HG03565 (cell line): ENCODE measurements around the gene AATF.

Experiments
- ATAC-seq: cut with Tn5 transposase; IDR thresholded peaks from one replicate; pipeline ENCODE4 v1.9.1; 2021; ENCODE audit warnings: mild to moderate bottlenecking, moderate library complexity; ENCODE audit not compliant: unreplicated experiment

The AATF gene

GRCh38 chr17:37098910-37099664, 150.3 kb downstream of the AATF start:
- ATAC-seq = no peak

DNA sequence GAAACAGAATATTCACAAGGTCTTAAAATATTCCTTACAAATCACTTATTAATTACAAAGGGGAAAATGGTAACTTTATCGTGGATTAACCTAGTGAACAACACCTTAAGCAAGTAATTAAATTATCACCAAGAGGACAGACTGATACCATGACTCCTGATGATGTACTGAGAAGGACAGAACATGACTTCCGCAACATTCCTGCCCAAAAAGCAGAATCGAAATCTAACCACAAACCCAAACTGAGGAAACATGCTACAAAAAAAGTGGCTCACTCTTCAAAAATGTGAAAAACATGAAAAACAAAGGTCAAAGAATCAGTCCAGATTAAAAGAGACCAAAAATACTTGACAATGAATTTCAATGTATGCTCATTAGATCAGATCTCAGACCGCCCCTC, 151.5 kb downstream of the AATF start:
- no peak for ATAC-seq

DNA sequence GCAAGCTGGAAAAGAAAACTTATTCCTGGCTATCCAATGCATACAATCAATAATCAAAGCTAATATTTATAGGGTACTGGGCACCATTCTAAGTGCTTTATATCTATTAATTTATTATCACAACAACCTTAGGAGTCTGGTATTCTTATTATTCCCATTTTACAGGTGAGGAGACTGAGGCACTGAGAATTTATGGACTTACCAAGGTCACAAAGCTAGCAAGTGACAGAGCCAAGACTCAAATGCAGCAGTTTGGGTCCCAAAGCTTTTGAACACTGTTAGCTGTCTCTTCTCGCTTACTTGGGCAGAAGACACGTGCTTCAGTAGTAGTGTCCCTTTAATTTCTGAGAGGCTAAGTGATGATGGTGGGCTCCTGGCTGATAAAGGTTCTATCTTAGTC, 152.6 kb downstream of the AATF start:
- no peak for ATAC-seq

GRCh38 chr17:37103231-37103630, 154.5 kb downstream of the AATF start:
- ATAC-seq = no peak

- no peak for ATAC-seq
Measured at GRCh38 chr17:37106049-37106448, 157.3 kb downstream of the AATF start.
